ENCODE data around the gene ENPP1. TPM values are rescaled to one million over a fixed set of nuclear protein-coding genes. Genes with fewer than 3 reads are reported as not detected.

ENPP1 gene
- total and polyA plus RNA-seq, 2 of the 4 experiments (the other 2 are of a cell fraction): 10.9 to 38.9 TPM

- peak overlapping the region; percentile 20; the same call in 1 of the 2 replicates for H3K18ac ChIP-seq (ENCODE audit: low read depth, low read length)
- in situ Hi-C loops (cut with MboI; ENCODE audit: low sequenced_read_pairs): no loop called here
These were observed 54.7 kb downstream of the ENPP1 start for GRCh38 chr6:131862476-131862875.

More at GRCh38 chr6:131862476-131862875, 54.7 kb downstream of the ENPP1 start:
- no peak overlapping the region for H2BK120ac ChIP-seq (ENCODE audit: low read depth, low read length)
- dilution Hi-C loops (cut with HindIII; ENCODE audit: low sequenced_read_pairs, unreplicated experiment) (no loop called here), intact Hi-C loops (cut with micrococcal nuclease) (loop anchor here (5.0 kb wide), 1 partner anchor 45 kb away; no protein-coding TSS in a partner anchor)
- H2BK20ac ChIP-seq (ENCODE audit: low read depth, low read length): peak overlapping the region; percentile 34
- no peak overlapping the region for H3K14ac ChIP-seq (replicated peaks; ENCODE audit: low read depth, low read length)
- H3K9ac ChIP-seq (ENCODE audit: low read depth, low read length): no peak overlapping the region
- no peak overlapping the region for H4K8ac ChIP-seq (ENCODE audit: low read depth in 2 of 2, low read length in 2 of 2)
- H3K4me1 ChIP-seq (ENCODE audit: control insufficient read depth, insufficient read depth, low read length): peaks cover 6% of the 10 kb centered on the region; the same call in 1 of the 2 replicates
- no peak overlapping the region for H3K56ac ChIP-seq (ENCODE audit: extremely low read depth, insufficient read depth, low read length)
- DNase-seq (no peak), ATAC-seq (ENCODE audit: low read depth) (no peak)
- no peak for TF ChIP-seq RFX5 (IDR thresholded peaks at IDR 0.05; ENCODE audit: low read depth, low read length)
- TF ChIP-seq BHLHE40 (IDR thresholded peaks at IDR 0.05; ENCODE audit: low read depth, low read length): no peak
- no peak for TF ChIP-seq SMC3 (IDR thresholded peaks at IDR 0.05; ENCODE audit: low read depth, low read length)
- TF ChIP-seq CTCF (conservative IDR thresholded peaks at IDR 0.05; ENCODE audit: low read depth, low read length): no peak
- TF ChIP-seq CEBPB (IDR thresholded peaks at IDR 0.05; ENCODE audit: low read depth, low read length): no peak
- no TSS peak for BruUV-seq (replicated peaks)
- peak overlapping the region; percentile 22 for H2BK5ac ChIP-seq (ENCODE audit: low read depth, low read length, poor library complexity, severe bottlenecking)
- 0 out of 3 replicates have a peak overlapping the region, but pooled peaks have one; percentile 18 for H2BK15ac ChIP-seq (ENCODE audit: low read depth, low read length)
- H4K20me1 ChIP-seq (ENCODE audit: insufficient read depth, low read length): no peaks in the 10 kb centered on the region
- peaks cover 2% of the 10 kb centered on the region; the same call in 1 of the 2 replicates for H3K9me1 ChIP-seq (ENCODE audit: insufficient read depth, low read length)
- H3K79me1 ChIP-seq (ENCODE audit: low read depth in 1 of 2, low read length in 2 of 2): no peaks in the 10 kb centered on the region
- no peaks in the 10 kb centered on the region for H3K9me3 ChIP-seq (ENCODE audit: control insufficient read depth, insufficient read depth, low read length)
- H3K27me3 ChIP-seq (ENCODE audit: control insufficient read depth, insufficient read depth, low read length): no peaks in the 10 kb centered on the region
- ChIA-PET CTCF (interaction anchor here (0.6 to 1.1 kb wide), 2 partner anchors 16 to 174 kb away, joined by 3 to 9 read pairs; no protein-coding TSS in a partner anchor), POLR2A (ENCODE audit: unreplicated experiment) (no interaction called here)
- H4K5ac ChIP-seq (ENCODE audit: low read depth, low read length): no peak overlapping the region
- H3K4ac ChIP-seq (ENCODE audit: low read depth, low read length): no peak overlapping the region
- H3K36me3 ChIP-seq (ENCODE audit: control insufficient read depth, insufficient read depth, low read length): no peaks in the 10 kb centered on the region
- 90% methylated on average over 2 of the region's 5 CpGs; no CpG with 5 or more reads in 1 of the 2 experiments for WGBS, 2 experiments (ENCODE audit: extremely low coverage in 2 of 2, insufficient read length in 1 of 2)
- H2AK5ac ChIP-seq (ENCODE audit: low read depth, low read length): peak overlapping the region; percentile 1; the same call in 1 of the 2 replicates
- H3K27ac ChIP-seq (ENCODE audit: insufficient read depth, low read length): no peak overlapping the region
- H2AFZ ChIP-seq (replicated peaks; ENCODE audit: low read length, poor library complexity): no peak overlapping the region
- no peak overlapping the region for H3K4me3 ChIP-seq (ENCODE audit: insufficient read depth, low read depth, low read length)
- no peak overlapping the region for H3K23ac ChIP-seq (ENCODE audit: low read depth, low read length)
- no peak overlapping the region for H2AK9ac ChIP-seq (replicated peaks; ENCODE audit: low read depth, low read length, poor library complexity)
- H4K91ac ChIP-seq (ENCODE audit: insufficient read depth, low read depth, low read length): no peak overlapping the region
- no peak overlapping the region for H3K4me2 ChIP-seq (ENCODE audit: low read depth, low read length)

Data from IMR-90 (cell line).